ENCODE measurements around the gene KLHDC2.

- TF ChIP-seq MYC (IDR thresholded peaks at IDR 0.05; ENCODE audit: borderline replicate concordance, low read length), result no peak
- TF ChIP-seq, protein P1, sequence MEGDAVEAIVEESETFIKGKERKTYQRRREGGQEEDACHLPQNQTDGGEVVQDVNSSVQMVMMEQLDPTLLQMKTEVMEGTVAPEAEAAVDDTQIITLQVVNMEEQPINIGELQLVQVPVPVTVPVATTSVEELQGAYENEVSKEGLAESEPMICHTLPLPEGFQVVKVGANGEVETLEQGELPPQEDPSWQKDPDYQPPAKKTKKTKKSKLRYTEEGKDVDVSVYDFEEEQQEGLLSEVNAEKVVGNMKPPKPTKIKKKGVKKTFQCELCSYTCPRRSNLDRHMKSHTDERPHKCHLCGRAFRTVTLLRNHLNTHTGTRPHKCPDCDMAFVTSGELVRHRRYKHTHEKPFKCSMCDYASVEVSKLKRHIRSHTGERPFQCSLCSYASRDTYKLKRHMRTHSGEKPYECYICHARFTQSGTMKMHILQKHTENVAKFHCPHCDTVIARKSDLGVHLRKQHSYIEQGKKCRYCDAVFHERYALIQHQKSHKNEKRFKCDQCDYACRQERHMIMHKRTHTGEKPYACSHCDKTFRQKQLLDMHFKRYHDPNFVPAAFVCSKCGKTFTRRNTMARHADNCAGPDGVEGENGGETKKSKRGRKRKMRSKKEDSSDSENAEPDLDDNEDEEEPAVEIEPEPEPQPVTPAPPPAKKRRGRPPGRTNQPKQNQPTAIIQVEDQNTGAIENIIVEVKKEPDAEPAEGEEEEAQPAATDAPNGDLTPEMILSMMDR (IDR thresholded peaks at IDR 0.05), result no peak
- TF ChIP-seq, protein P2, sequence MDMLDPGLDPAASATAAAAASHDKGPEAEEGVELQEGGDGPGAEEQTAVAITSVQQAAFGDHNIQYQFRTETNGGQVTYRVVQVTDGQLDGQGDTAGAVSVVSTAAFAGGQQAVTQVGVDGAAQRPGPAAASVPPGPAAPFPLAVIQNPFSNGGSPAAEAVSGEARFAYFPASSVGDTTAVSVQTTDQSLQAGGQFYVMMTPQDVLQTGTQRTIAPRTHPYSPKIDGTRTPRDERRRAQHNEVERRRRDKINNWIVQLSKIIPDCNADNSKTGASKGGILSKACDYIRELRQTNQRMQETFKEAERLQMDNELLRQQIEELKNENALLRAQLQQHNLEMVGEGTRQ (IDR thresholded peaks at IDR 0.05), result no peak
- no peak for TF ChIP-seq PHF8 (IDR thresholded peaks at IDR 0.05; ENCODE audit: borderline replicate concordance, low read depth)
- TF ChIP-seq POLR2A (IDR thresholded peaks at IDR 0.05; ENCODE audit: low read length), result no peak
Measured at GRCh38 chr14:49755378-49755777, 12.6 kb upstream of the KLHDC2 start.

Data from A549 (cell line).